CD14-positive monocyte (primary cell): ENCODE results near the gene NBEA. TPM values are rescaled to one million over a fixed set of nuclear protein-coding genes. Genes with fewer than 3 reads are reported as not detected.
A peak's percentile ranks its signal among the peaks of the same experiment; 100 is the strongest.

Experiments used
- DNase-seq, 3 donors: peaks; one replicate each; pipeline ENCODE4 v3.0.0-alpha.2; 2011 to 2022
- H2AFZ ChIP-seq: 2 replicates; pipeline ENCODE4 v1.6.0; 2012; ENCODE audit warnings: mild to moderate bottlenecking, low read depth, low read length, inconsistent platforms; ENCODE audit not compliant: insufficient read depth, poor library complexity, severe bottlenecking
- H3K27ac ChIP-seq, 2 donors: 1 replicate in 1 of 2; 2 replicates in 1 of 2; pipeline ENCODE4 v1.5.1; 2012 to 2013; ENCODE audit warnings: low read length in 2 of 2, control low read depth in 1 of 2, inconsistent platforms in 1 of 2, low read depth in 1 of 2, mild to moderate bottlenecking in 1 of 2
- H3K27me3 ChIP-seq, 2 donors: one replicate each; pipeline versions ENCODE4 v1.6.0 to v1.6.1; 2011 to 2013; ENCODE audit warnings: low read length in 2 of 2; ENCODE audit not compliant: control insufficient read depth in 2 of 2, insufficient read depth in 2 of 2
- H3K36me3 ChIP-seq, 2 donors: replicated peaks in 1 of 2; 1 replicate in 1 of 2; 2 replicates in 1 of 2; pipeline versions ENCODE4 v1.5.1 to v1.6.1; 2012 to 2013; ENCODE audit warnings: low read length in 2 of 2, control low read depth in 1 of 2, inconsistent platforms in 1 of 2, mild to moderate bottlenecking in 1 of 2; ENCODE audit not compliant: insufficient read depth in 2 of 2, control insufficient read depth in 1 of 2
- H3K4me1 ChIP-seq, 2 donors: 1 replicate in 1 of 2; 2 replicates in 1 of 2; pipeline versions ENCODE4 v1.5.1 to v1.6.1; 2012 to 2013; ENCODE audit warnings: low read length in 2 of 2, control low read depth in 1 of 2, inconsistent platforms in 1 of 2, mild to moderate bottlenecking in 1 of 2, moderate library complexity in 1 of 2; ENCODE audit not compliant: insufficient read depth in 2 of 2, control insufficient read depth in 1 of 2
- H3K4me2 ChIP-seq: replicated peaks from 2 replicates; pipeline ENCODE3; 2012; ENCODE audit warnings: low read length, moderate library complexity, mild to moderate bottlenecking; ENCODE audit not compliant: poor library complexity, severe bottlenecking; ENCODE audit errors: extremely low read depth
- H3K4me3 ChIP-seq, 3 experiments: fragments of 200-600 bp in 1 of 3; sonication (generic) in 1 of 3; replicated peaks in 1 of 3; 1 replicate in 2 of 3; 2 replicates in 1 of 3; pipeline ENCODE4 v1.5.1; 2011 to 2013; ENCODE audit warnings: low read length in 3 of 3, mild to moderate bottlenecking in 3 of 3, control low read depth in 2 of 3, low read depth in 2 of 3, inconsistent platforms in 1 of 3, moderate library complexity in 1 of 3
- H3K79me2 ChIP-seq: 2 replicates; pipeline ENCODE4 v1.6.0; 2012; ENCODE audit warnings: mild to moderate bottlenecking, control low read depth, inconsistent platforms, low read length, moderate library complexity; ENCODE audit not compliant: insufficient read depth
- H3K9ac ChIP-seq: 2 replicates; pipeline ENCODE4 v1.6.0; 2017; ENCODE audit warnings: low read length, mild to moderate bottlenecking; ENCODE audit not compliant: insufficient read depth, poor library complexity, severe bottlenecking
- H3K9me3 ChIP-seq, 2 donors: replicated peaks in 1 of 2; 1 replicate in 1 of 2; 2 replicates in 1 of 2; pipeline versions ENCODE4 v1.5.1 to v1.6.1; 2012 to 2013; ENCODE audit warnings: low read length in 2 of 2, control low read depth in 1 of 2; ENCODE audit not compliant: control insufficient read depth in 1 of 2, insufficient read depth in 1 of 2
- H4K20me1 ChIP-seq: 2 replicates; pipeline ENCODE4 v1.6.0; 2012; ENCODE audit warnings: mild to moderate bottlenecking, low read length, control low read depth, moderate library complexity; ENCODE audit not compliant: insufficient read depth
- H3K27ac Mint-ChIP-seq, 7 donors: one replicate each; pipeline ENCODE4 v1.8.0; 2020; ENCODE audit warnings: mild to moderate bottlenecking in 7 of 7, mixed read lengths in 7 of 7, moderate library complexity in 6 of 7, inconsistent platforms in 2 of 7
- H3K27me3 Mint-ChIP-seq, 3 donors: one replicate each; pipeline ENCODE4 v1.8.0; 2021 to 2022; ENCODE audit warnings: low read depth in 3 of 3, mild to moderate bottlenecking in 3 of 3, mixed read lengths in 3 of 3, moderate library complexity in 3 of 3, inconsistent platforms in 1 of 3
- H3K36me3 Mint-ChIP-seq, 2 donors: one replicate each; pipeline ENCODE4 v1.8.0; 2020; ENCODE audit warnings: mixed read lengths in 2 of 2, inconsistent platforms in 1 of 2, mild to moderate bottlenecking in 1 of 2
- H3K4me1 Mint-ChIP-seq: one replicate; pipeline ENCODE4 v1.8.0; 2020; ENCODE audit warnings: mild to moderate bottlenecking, mixed read lengths
- H3K4me3 Mint-ChIP-seq, 2 donors: one replicate each; pipeline ENCODE4 v1.8.0; 2020; ENCODE audit warnings: mild to moderate bottlenecking in 2 of 2, mixed read lengths in 2 of 2, moderate library complexity in 1 of 2
- H3K9me3 Mint-ChIP-seq, 7 donors: one replicate each; pipeline ENCODE4 v1.8.0; 2020 to 2022; ENCODE audit warnings: mixed read lengths in 7 of 7, mild to moderate bottlenecking in 6 of 7, moderate library complexity in 6 of 7, inconsistent platforms in 2 of 7
- WGBS: methylation state at CpG from one replicate; pipeline ENCODE4 v1.1.5; 2013; ENCODE audit warnings: missing lambda C conversion rate; ENCODE audit not compliant: insufficient coverage; 5-methylcytosine and 5-hydroxymethylcytosine counted together
- intact Hi-C, 2 donors: fragments of 100-400 bp; cut with micrococcal nuclease; formaldehyde crosslinking; loops; one replicate each; pipeline versions ENCODE4 v1.15.0 to v1.15.1; 2023
- polyA plus RNA-seq, 3 donors: library from polyadenylated mRNA; depleted of rRNA in 1 of 3; unstranded in 2 of 3; stranded (reverse) in 1 of 3; fragments of 300-500 nt in 2 of 3; fragments of >200 nt in 1 of 3; fragmentation: Illumina TruSeq in 2 of 3; gene quantifications; 1 replicate in 2 of 3; 2 replicates in 1 of 3; pipeline ENCODE4 v1.2.3, GENCODE V29; 2012 to 2021
- TF ChIP-seq, protein P1 (sequence below): fragments of 200-600 bp; IDR thresholded peaks from one replicate; pipeline ENCODE4 v1.8.0; 2022; ENCODE audit warnings: antibody characterized with exemption, mild to moderate bottlenecking

NBEA gene
- polyA plus RNA-seq, 3 donors, result 0.03 to 0.23 (median 0.08) TPM

DNA sequence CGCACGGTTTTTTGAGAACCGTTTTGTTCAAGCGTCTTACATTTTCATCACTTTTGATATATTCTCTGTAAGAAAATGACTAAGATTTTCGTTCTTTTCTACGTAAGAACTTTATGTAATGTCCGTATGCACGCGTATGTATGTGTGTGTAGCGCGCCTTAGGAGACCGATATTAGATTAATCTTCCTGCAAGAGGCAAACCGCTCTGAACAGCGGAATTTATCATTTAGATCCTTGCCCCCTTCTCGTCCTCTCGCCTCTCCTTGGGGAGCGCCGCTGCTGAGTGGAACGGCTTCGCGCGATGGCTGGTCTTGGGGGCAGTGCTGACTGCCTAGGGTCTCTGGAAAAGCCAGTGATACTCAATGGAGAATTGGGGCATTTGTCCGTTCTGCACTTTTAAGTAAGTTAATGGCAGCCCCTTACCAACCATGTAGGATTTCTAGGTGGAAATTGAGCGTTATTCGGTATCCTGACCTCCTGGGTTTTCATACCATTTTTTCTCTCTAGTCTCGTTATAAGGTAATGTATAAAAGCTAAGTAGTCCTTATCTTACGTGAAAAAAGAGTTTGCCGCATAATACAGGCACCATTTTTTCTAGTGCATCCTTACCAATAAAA lies 529.7 kb downstream of the NBEA start:
- TF ChIP-seq, protein P1, sequence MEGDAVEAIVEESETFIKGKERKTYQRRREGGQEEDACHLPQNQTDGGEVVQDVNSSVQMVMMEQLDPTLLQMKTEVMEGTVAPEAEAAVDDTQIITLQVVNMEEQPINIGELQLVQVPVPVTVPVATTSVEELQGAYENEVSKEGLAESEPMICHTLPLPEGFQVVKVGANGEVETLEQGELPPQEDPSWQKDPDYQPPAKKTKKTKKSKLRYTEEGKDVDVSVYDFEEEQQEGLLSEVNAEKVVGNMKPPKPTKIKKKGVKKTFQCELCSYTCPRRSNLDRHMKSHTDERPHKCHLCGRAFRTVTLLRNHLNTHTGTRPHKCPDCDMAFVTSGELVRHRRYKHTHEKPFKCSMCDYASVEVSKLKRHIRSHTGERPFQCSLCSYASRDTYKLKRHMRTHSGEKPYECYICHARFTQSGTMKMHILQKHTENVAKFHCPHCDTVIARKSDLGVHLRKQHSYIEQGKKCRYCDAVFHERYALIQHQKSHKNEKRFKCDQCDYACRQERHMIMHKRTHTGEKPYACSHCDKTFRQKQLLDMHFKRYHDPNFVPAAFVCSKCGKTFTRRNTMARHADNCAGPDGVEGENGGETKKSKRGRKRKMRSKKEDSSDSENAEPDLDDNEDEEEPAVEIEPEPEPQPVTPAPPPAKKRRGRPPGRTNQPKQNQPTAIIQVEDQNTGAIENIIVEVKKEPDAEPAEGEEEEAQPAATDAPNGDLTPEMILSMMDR, result no peak
- no peaks in the 10 kb centered on the region for H4K20me1 ChIP-seq
- DNase-seq, result no peak
- peaks cover 26 to 27% of the 10 kb centered on the region in 2 donors for H3K4me1 ChIP-seq
- H3K4me3 ChIP-seq, result peak overlapping the region in 1 of 3 experiments; percentile 31
- no peaks in the 10 kb centered on the region for H3K36me3 ChIP-seq
- no peak overlapping the region for H3K27ac Mint-ChIP-seq
- peak overlapping the region in 1 of 2 donors; percentile 89 for H3K4me3 Mint-ChIP-seq
- peaks cover 0 to 30% (median 20%) of the 10 kb centered on the region in 7 donors for H3K9me3 Mint-ChIP-seq
- H3K4me1 Mint-ChIP-seq, result peaks cover 32% of the 10 kb centered on the region
- no peak overlapping the region for H2AFZ ChIP-seq
- H3K4me2 ChIP-seq, result peak overlapping the region; percentile 48
- 22% methylated on average over 10 of the region's 28 CpGs for WGBS
- peaks cover 0 to 15% of the 10 kb centered on the region in 2 donors for H3K36me3 Mint-ChIP-seq
- intact Hi-C loops, result no loop called here
- H3K9ac ChIP-seq, result no peak overlapping the region
- peaks cover 72 to 86% (median 83%) of the 10 kb centered on the region in 3 donors for H3K27me3 Mint-ChIP-seq
- no peaks in the 10 kb centered on the region for H3K79me2 ChIP-seq
- no peak overlapping the region for H3K27ac ChIP-seq
- peaks cover 0 to 39% of the 10 kb centered on the region in 2 donors for H3K9me3 ChIP-seq
- H3K27me3 ChIP-seq, result peaks cover 73 to 94% of the 10 kb centered on the region in 2 donors

- Histone ChIP-seq H3K4me2 (no peak overlapping the region), H3K9me3 (peaks cover 0 to 39% of the 10 kb centered on the region in 2 donors), H3K9ac (no peak overlapping the region), H3K4me3 (no peak overlapping the region), H3K27me3 (peaks cover 79 to 94% of the 10 kb centered on the region in 2 donors), H4K20me1 (no peaks in the 10 kb centered on the region), H3K4me1 (peaks cover 26 to 27% of the 10 kb centered on the region in 2 donors), H3K36me3 (no peaks in the 10 kb centered on the region), H2AFZ (no peak overlapping the region), H3K79me2 (no peaks in the 10 kb centered on the region), H3K27ac (no peak overlapping the region)
- no peak overlapping the region for H3K27ac Mint-ChIP-seq
- TF ChIP-seq, protein P1, result no peak
- no peak for DNase-seq
- H3K4me1 Mint-ChIP-seq, result peaks cover 33% of the 10 kb centered on the region
- 53% methylated on average over 4 of the region's 7 CpGs for WGBS
- peaks cover 0 to 30% (median 20%) of the 10 kb centered on the region in 7 donors for H3K9me3 Mint-ChIP-seq
- H3K36me3 Mint-ChIP-seq, result peaks cover 0 to 15% of the 10 kb centered on the region in 2 donors
- H3K27me3 Mint-ChIP-seq, result peaks cover 78 to 88% (median 87%) of the 10 kb centered on the region in 3 donors
- intact Hi-C loops, result no loop called here
- peak overlapping the region in 1 of 2 donors; percentile 89 for H3K4me3 Mint-ChIP-seq
Measured at GRCh38 chr13:35472323-35472881, 530.3 kb downstream of the NBEA start.
